Left ventricle myocardium inferior (tissue), 1 donor: ENCODE results near the gene MAML3. TPM values are rescaled to one million over a fixed set of nuclear protein-coding genes. Genes with fewer than 3 reads are reported as not detected.
A peak's percentile ranks its signal among the peaks of the same experiment; 100 is the strongest.

ENCODE experiments used
- DNase-seq: peaks from one replicate; pipeline ENCODE4 v3.0.0-alpha.2; 2020
- H3K27ac ChIP-seq: fragments of 200-600 bp; replicated peaks from 2 replicates; pipeline ENCODE4 v1.8.0; 2021
- H3K27me3 ChIP-seq: fragments of 200-600 bp; 2 replicates; pipeline ENCODE4 v1.8.0; 2021; ENCODE audit warnings: low read depth
- H3K36me3 ChIP-seq: fragments of 200-600 bp; 2 replicates; pipeline ENCODE4 v1.8.0; 2021
- H3K4me1 ChIP-seq: fragments of 200-600 bp; 2 replicates; pipeline ENCODE4 v1.8.0; 2021
- H3K4me3 ChIP-seq: fragments of 200-600 bp; 2 replicates; pipeline ENCODE4 v1.8.0; 2021; ENCODE audit warnings: mild to moderate bottlenecking, moderate library complexity
- H3K9me3 ChIP-seq: fragments of 200-600 bp; replicated peaks from 2 replicates; pipeline ENCODE4 v1.8.0; 2021
- CTCF ChIP-seq: fragments of 200-600 bp; IDR thresholded peaks from 2 replicates; pipeline ENCODE4 v1.8.0; 2021; ENCODE audit warnings: antibody characterized with exemption, mild to moderate bottlenecking, borderline replicate concordance
- intact Hi-C: fragments of 100-400 bp; cut with micrococcal nuclease; formaldehyde crosslinking; loops from one replicate; pipeline ENCODE4 v1.11.0; 2022
- total RNA-seq: library from RNA; stranded (reverse); fragmentation: NEBNext Ultra II Directional; extraction: Animal tissue kit (Norgen Biotek cat#: 25700); gene quantifications from one replicate; pipeline ENCODE4 v1.2.1, GENCODE V29; 2021
- donor health status: DM: no; HTN: yes; CAD: no; lungs with severe emphysema.

The MAML3 gene
- total RNA-seq, 1 donor from 2014 or later = 2.6 TPM

GRCh38 chr4:140135529-140136088, 18.4 kb downstream of the MAML3 start:
- DNase-seq = peak; percentile 55
- Histone ChIP-seq H3K4me3 (no peak overlapping the region), H3K27ac (peak overlapping the region; percentile 18)

DNA sequence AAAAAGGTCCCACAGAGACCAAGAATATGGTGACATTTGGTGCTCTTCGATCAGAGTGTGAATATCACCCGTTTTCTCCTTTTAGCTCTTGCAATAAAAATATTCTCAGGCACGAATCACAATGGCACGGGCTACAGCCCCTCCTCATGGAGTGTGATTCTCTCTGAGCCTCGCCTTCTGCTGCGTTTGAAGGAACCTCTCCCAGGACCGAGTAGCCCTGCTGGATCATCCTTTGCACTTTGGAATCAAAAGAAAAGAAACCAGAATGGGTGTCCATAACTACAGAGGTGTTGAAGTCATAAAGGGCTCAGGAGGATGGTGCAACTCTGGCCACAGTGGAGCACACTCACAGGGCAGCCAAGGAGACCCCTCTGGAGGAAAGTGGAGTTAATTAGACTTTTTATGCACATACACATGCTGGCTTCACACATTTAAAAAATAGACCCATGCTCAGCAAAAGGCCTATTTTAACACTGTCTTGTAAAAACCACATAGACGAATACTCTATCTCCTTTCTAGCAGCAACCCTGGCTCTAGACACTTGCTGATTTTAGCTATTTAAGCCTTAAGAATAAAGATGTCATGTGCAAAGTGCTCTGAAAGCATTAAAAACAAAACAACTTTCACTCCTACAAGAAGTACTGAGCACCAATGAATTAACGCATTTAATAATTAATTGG, 19.1 kb downstream of the MAML3 start:
- peaks cover 16% of the 10 kb centered on the region for H3K4me1 ChIP-seq
- H3K27ac ChIP-seq = peak overlapping the region; percentile 18
- DNase-seq = no peak
- no peaks in the 10 kb centered on the region for H3K36me3 ChIP-seq
- intact Hi-C loops = loop anchor here (10.0 kb wide), 1 partner anchor 70 kb away; no protein-coding TSS in a partner anchor
- no peaks in the 10 kb centered on the region for H3K9me3 ChIP-seq
- TF ChIP-seq CTCF = no peak
- no peak overlapping the region for H3K4me3 ChIP-seq
- H3K27me3 ChIP-seq = no peaks in the 10 kb centered on the region

More at GRCh38 chr4:140135529-140136088, 18.4 kb downstream of the MAML3 start:
- no peak for TF ChIP-seq CTCF
- peaks cover 16% of the 10 kb centered on the region for H3K4me1 ChIP-seq
- H3K36me3 ChIP-seq = no peaks in the 10 kb centered on the region
- no peaks in the 10 kb centered on the region for H3K27me3 ChIP-seq
- no peaks in the 10 kb centered on the region for H3K9me3 ChIP-seq
- intact Hi-C loops = loop anchor here (10.0 kb wide), 1 partner anchor 71 kb away; no protein-coding TSS in a partner anchor

GRCh38 chr4:140133576-140133975, 20.4 kb downstream of the MAML3 start:
- intact Hi-C loops = loop anchor here (10.0 kb wide), 1 partner anchor 69 kb away; no protein-coding TSS in a partner anchor
- H3K27ac ChIP-seq = no peak overlapping the region

GRCh38 chr4:140131675-140132229, 22.2 kb downstream of the MAML3 start:
- intact Hi-C loops = loop anchor here (10.0 kb wide), 1 partner anchor 67 kb away; no protein-coding TSS in a partner anchor
- Histone ChIP-seq H3K4me3 (no peak overlapping the region), H3K27me3 (no peaks in the 10 kb centered on the region), H3K9me3 (no peaks in the 10 kb centered on the region), H3K27ac (no peak overlapping the region), H3K4me1 (peaks cover 21% of the 10 kb centered on the region), H3K36me3 (no peaks in the 10 kb centered on the region)
- DNase-seq = no peak
- no peak for TF ChIP-seq CTCF

More at GRCh38 chr4:140133576-140133975, 20.4 kb downstream of the MAML3 start:
- Histone ChIP-seq H3K4me3 (no peak overlapping the region), H3K9me3 (no peaks in the 10 kb centered on the region), H3K27me3 (no peaks in the 10 kb centered on the region), H3K36me3 (no peaks in the 10 kb centered on the region), H3K4me1 (peaks cover 16% of the 10 kb centered on the region)
- no peak for TF ChIP-seq CTCF
- DNase-seq = no peak

DNA sequence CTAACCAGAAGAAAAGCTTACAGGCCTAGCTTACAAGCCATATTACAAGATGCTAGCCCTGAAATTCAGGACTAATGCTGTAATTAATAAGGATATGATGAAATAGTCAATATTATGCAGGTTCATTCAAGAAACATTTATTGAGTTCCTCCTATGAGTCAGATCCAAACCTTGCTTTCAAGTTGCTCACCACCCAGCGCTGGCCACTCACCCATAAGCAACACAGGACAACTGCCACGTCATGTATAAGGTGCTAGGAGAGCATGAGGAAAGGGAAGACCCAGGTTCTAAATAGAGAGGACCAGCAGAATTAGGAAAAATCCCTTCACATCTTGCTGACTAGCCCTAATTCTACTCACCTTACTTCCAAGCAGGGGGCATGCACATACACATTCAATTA, 23.3 kb downstream of the MAML3 start:
- Histone ChIP-seq H3K4me3 (no peak overlapping the region), H3K27me3 (no peaks in the 10 kb centered on the region), H3K4me1 (peaks cover 16% of the 10 kb centered on the region), H3K9me3 (no peaks in the 10 kb centered on the region), H3K36me3 (no peaks in the 10 kb centered on the region), H3K27ac (no peak overlapping the region)
- no peak for TF ChIP-seq CTCF
- intact Hi-C loops = loop anchor here (10.0 kb wide), 1 partner anchor 66 kb away; no protein-coding TSS in a partner anchor
- no peak for DNase-seq
